Cardiac fibroblast (primary cell): ENCODE data around the gene HERC4.

Source experiments
- DNase-seq, 2 donors: peaks; one replicate each; pipeline versions ENCODE4 v3.0.0 to v3.0.0-alpha.2; 2010; ENCODE audit warnings: low read depth in 2 of 2
- H3K4me3 ChIP-seq, 2 donors: replicated peaks in 1 of 2; 1 replicate in 1 of 2; 2 replicates in 1 of 2; pipeline ENCODE4 v1.5.1; 2011; ENCODE audit warnings: low read depth in 2 of 2, low read length in 2 of 2, mild to moderate bottlenecking in 2 of 2, moderate library complexity in 1 of 2
- CTCF ChIP-seq: IDR thresholded peaks from one replicate; pipeline ENCODE4 v1.5.1; 2011; ENCODE audit warnings: low read depth, mild to moderate bottlenecking, low read length, inconsistent platforms

Gene HERC4

GRCh38 chr10:67925449-67926005, 149.6 kb downstream of the HERC4 start:
- TF ChIP-seq CTCF, result no peak
- DNase-seq, result peak in 1 of 2 donors; percentile 50
- H3K4me3 ChIP-seq, result no peak overlapping the region

GRCh38 chr10:67924136-67924535, 150.9 kb downstream of the HERC4 start:
- no peak for TF ChIP-seq CTCF
- no peak overlapping the region for H3K4me3 ChIP-seq
- DNase-seq, result no peak

- peak; percentile 6 to 35 for DNase-seq
- H3K4me3 ChIP-seq, result no peak overlapping the region
- no peak for TF ChIP-seq CTCF
Observed at GRCh38 chr10:67923551-67923950, 151.5 kb downstream of the HERC4 start.

GRCh38 chr10:67921065-67921464, 154.0 kb downstream of the HERC4 start:
- TF ChIP-seq CTCF, result no peak
- H3K4me3 ChIP-seq, result no peak overlapping the region
- DNase-seq, result no peak

GRCh38 chr10:67917679-67918078, 157.4 kb downstream of the HERC4 start:
- no peak for TF ChIP-seq CTCF
- DNase-seq, result no peak
- H3K4me3 ChIP-seq, result no peak overlapping the region

GRCh38 chr10:67917169-67917568, 157.9 kb downstream of the HERC4 start:
- H3K4me3 ChIP-seq, result no peak overlapping the region
- TF ChIP-seq CTCF, result no peak
- no peak for DNase-seq

- no peak for TF ChIP-seq CTCF
- no peak overlapping the region for H3K4me3 ChIP-seq
- DNase-seq, result no peak
Observed at GRCh38 chr10:67914777-67915340, 160.2 kb downstream of the HERC4 start.
